ENCODE results near the gene NCK2. TPM values are rescaled to one million over a fixed set of nuclear protein-coding genes. Genes with fewer than 3 reads are reported as not detected.

Gene NCK2
- total and polyA plus RNA-seq, 2 donors from 2014 or later, result 22.8 to 52.9 TPM

GRCh38 chr2:105874466-105874865 lies 129.8 kb downstream of the NCK2 start:
- peaks cover 0 to 24% (median 24%) of the 10 kb centered on the region in 3 donors for H3K4me1 ChIP-seq (ENCODE audit: control insufficient read depth in 2 of 3, insufficient read depth in 2 of 3, low read depth in 1 of 3, low read length in 3 of 3)
- H3K9me3 ChIP-seq (ENCODE audit: control insufficient read depth in 2 of 3, insufficient read depth in 1 of 3, low read length in 3 of 3), result no peaks in the 10 kb centered on the region
- H3K27ac ChIP-seq (ENCODE audit: low read depth in 2 of 2, low read length in 2 of 2), result no peak overlapping the region
- H3K36me3 ChIP-seq (ENCODE audit: control insufficient read depth in 2 of 3, insufficient read depth in 3 of 3, low read length in 3 of 3), result no peaks in the 10 kb centered on the region
- FAIRE-seq (no peak), DNase-seq (no peak)
- TF ChIP-seq CTCF (IDR thresholded peaks at IDR 0.05; ENCODE audit: borderline replicate concordance, extremely low read depth, insufficient read depth), result no peak
- H3K9ac ChIP-seq (ENCODE audit: low read length in 3 of 3), result no peak overlapping the region
- no peak overlapping the region for H3K4me3 ChIP-seq (ENCODE audit: low read length in 3 of 3)
- intact Hi-C loops (cut with DNase I), result no loop called here
- H3K27me3 ChIP-seq (ENCODE audit: control insufficient read depth, insufficient read depth, low read length), result no peaks in the 10 kb centered on the region

GRCh38 chr2:105875241-105875640 lies 130.5 kb downstream of the NCK2 start:
- H3K9ac ChIP-seq (ENCODE audit: low read length in 3 of 3), result no peak overlapping the region
- no peaks in the 10 kb centered on the region for H3K27me3 ChIP-seq (ENCODE audit: control insufficient read depth, insufficient read depth, low read length)
- H3K27ac ChIP-seq (ENCODE audit: low read depth in 2 of 2, low read length in 2 of 2), result no peak overlapping the region
- no peaks in the 10 kb centered on the region for H3K36me3 ChIP-seq (ENCODE audit: control insufficient read depth in 2 of 3, insufficient read depth in 3 of 3, low read length in 3 of 3)
- no peak overlapping the region for H3K4me3 ChIP-seq (ENCODE audit: low read length in 3 of 3)
- intact Hi-C loops (cut with DNase I), result no loop called here
- DNase-seq (no peak), FAIRE-seq (no peak)
- H3K9me3 ChIP-seq (ENCODE audit: control insufficient read depth in 2 of 3, insufficient read depth in 1 of 3, low read length in 3 of 3), result no peaks in the 10 kb centered on the region
- peaks cover 0 to 26% (median 24%) of the 10 kb centered on the region in 3 donors for H3K4me1 ChIP-seq (ENCODE audit: control insufficient read depth in 2 of 3, insufficient read depth in 2 of 3, low read depth in 1 of 3, low read length in 3 of 3)
- TF ChIP-seq CTCF (IDR thresholded peaks at IDR 0.05; ENCODE audit: borderline replicate concordance, extremely low read depth, insufficient read depth), result no peak

GRCh38 chr2:105876191-105876590 lies 131.5 kb downstream of the NCK2 start:
- H3K36me3 ChIP-seq (ENCODE audit: control insufficient read depth in 2 of 3, insufficient read depth in 3 of 3, low read length in 3 of 3), result no peaks in the 10 kb centered on the region
- peaks cover 0 to 26% (median 24%) of the 10 kb centered on the region in 3 donors for H3K4me1 ChIP-seq (ENCODE audit: control insufficient read depth in 2 of 3, insufficient read depth in 2 of 3, low read depth in 1 of 3, low read length in 3 of 3)
- intact Hi-C loops (cut with DNase I), result no loop called here
- no peak overlapping the region for H3K9ac ChIP-seq (ENCODE audit: low read length in 3 of 3)
- FAIRE-seq (no peak), DNase-seq (no peak)
- H3K27ac ChIP-seq (ENCODE audit: low read depth in 2 of 2, low read length in 2 of 2), result no peak overlapping the region
- H3K4me3 ChIP-seq (ENCODE audit: low read length in 3 of 3), result no peak overlapping the region
- no peaks in the 10 kb centered on the region for H3K27me3 ChIP-seq (ENCODE audit: control insufficient read depth, insufficient read depth, low read length)
- no peaks in the 10 kb centered on the region for H3K9me3 ChIP-seq (ENCODE audit: control insufficient read depth in 2 of 3, insufficient read depth in 1 of 3, low read length in 3 of 3)
- TF ChIP-seq CTCF (IDR thresholded peaks at IDR 0.05; ENCODE audit: borderline replicate concordance, extremely low read depth, insufficient read depth), result no peak

GRCh38 chr2:105877945-105878344 lies 133.2 kb downstream of the NCK2 start:
- Histone ChIP-seq H3K9ac (ENCODE audit: low read length in 3 of 3) (peak overlapping the region in 1 of 3 donors; percentile 10), H3K4me1 (ENCODE audit: control insufficient read depth in 2 of 3, insufficient read depth in 2 of 3, low read depth in 1 of 3, low read length in 3 of 3) (peaks cover 0 to 24% (median 18%) of the 10 kb centered on the region in 3 donors), H3K27me3 (ENCODE audit: control insufficient read depth, insufficient read depth, low read length) (no peaks in the 10 kb centered on the region), H3K27ac (ENCODE audit: low read depth in 2 of 2, low read length in 2 of 2) (peak overlapping the region in 1 of 2 donors; percentile 53), H3K36me3 (ENCODE audit: control insufficient read depth in 2 of 3, insufficient read depth in 3 of 3, low read length in 3 of 3) (peaks cover 0 to 5% (median 0%) of the 10 kb centered on the region in 3 donors), H3K4me3 (ENCODE audit: low read length in 3 of 3) (peak overlapping the region in 1 of 3 donors; percentile 8), H3K9me3 (ENCODE audit: control insufficient read depth in 2 of 3, insufficient read depth in 1 of 3, low read length in 3 of 3) (no peaks in the 10 kb centered on the region)
- TF ChIP-seq CTCF (IDR thresholded peaks at IDR 0.05; ENCODE audit: borderline replicate concordance, extremely low read depth, insufficient read depth), result no peak
- FAIRE-seq (no peak), DNase-seq (no peak)
- intact Hi-C loops (cut with DNase I), result no loop called here

Measured in kidney (tissue), 14 donors.